DMS53 treated with DMSO at 0.1 percent for 48 hours (cell line): ENCODE data around the gene LAG3.

ENCODE experiments used
- DNase-seq: peaks from one replicate; lab custom pipeline; 2025; ENCODE audit not compliant: unreplicated experiment; lab: John Stamatoyannopoulos, UW

LAG3 gene

GRCh38 chr12:6787309-6787708 is 15.0 kb downstream of the LAG3 start:
- no peak for DNase-seq

- no peak for DNase-seq
These were observed 16.9 kb downstream of the LAG3 start, which contains the start of gene CD4 for GRCh38 chr12:6788972-6789924. Gene CD4 (plus strand): TSS chr12:6789528. CDS start chr12:6800139, 10,611 bp downstream.

- DNase-seq: no peak
These were observed 18.3 kb downstream of the LAG3 start for GRCh38 chr12:6790496-6791150.

DNA sequence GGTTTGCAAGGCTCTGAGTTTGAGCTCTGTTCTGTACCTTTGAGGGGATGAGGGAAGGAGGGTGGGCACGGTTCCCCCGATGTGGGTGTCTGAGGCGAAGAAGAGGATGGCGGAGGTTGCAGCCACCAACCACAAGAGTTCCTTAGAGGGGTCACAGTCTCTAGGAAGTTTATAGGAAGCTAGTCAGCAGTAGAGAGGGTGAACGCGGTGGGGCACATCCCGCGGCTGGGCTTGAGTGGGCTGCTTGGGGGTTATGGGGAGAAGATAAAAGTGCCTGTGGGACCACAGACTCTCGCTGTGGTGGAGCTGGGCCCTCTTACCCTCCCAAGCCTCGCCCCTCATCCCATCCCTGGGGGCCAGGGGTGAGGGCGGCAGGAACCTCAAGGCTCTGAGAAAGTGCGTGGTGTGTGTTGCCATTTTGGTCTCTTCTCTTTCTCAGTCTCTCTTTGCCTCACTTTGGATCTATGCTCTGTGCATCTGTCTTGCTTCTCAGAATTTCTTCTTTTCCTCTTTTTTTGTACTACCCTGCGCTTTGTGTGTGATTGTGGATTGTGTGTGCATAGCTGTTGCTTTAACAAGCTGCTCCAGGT is 19.7 kb downstream of the LAG3 start:
- no peak for DNase-seq

GRCh38 chr12:6792522-6793201 is 20.3 kb downstream of the LAG3 start:
- no peak for DNase-seq

- DNase-seq: no peak
These were observed 22.8 kb downstream of the LAG3 start for GRCh38 chr12:6795088-6795487.

DNA sequence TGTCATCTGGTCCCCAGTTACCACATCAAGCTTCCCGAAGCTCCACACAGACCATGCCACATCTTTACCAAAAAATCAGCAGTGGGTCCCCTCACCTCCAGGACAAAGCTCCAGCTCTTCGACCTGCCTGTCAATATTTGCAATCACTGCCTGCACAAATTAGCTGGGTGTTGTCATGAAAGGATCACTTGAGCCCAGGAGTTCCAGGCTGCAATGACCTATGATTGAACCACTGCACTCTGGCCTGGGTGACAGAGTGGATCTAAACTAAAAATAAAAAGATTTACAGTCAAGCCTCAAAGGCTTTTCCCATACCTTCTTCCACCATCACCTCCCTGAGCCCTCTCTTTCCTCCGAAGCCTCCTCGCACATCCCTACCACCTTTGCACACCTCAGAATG is 24.3 kb downstream of the LAG3 start:
- DNase-seq: no peak

DNA sequence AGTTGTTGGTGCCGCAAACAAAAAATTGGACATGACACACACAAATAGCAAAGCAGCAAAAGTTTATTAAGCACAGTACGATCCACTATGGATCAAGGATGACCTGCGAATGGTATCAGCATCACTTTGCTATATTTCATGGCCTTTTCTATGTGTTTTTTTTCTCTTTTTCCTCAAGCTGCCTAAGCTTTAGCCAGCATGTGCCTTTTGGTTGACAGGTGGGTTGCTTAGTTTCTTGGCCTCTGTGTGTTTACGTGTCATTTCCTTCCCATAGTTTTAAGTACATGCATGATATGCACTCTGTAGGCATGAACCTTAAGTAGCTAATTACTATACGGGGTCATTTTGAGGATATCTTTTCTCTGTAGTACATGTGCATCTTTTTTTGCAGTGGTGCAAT is 26.8 kb downstream of the LAG3 start:
- DNase-seq: no peak

DNA sequence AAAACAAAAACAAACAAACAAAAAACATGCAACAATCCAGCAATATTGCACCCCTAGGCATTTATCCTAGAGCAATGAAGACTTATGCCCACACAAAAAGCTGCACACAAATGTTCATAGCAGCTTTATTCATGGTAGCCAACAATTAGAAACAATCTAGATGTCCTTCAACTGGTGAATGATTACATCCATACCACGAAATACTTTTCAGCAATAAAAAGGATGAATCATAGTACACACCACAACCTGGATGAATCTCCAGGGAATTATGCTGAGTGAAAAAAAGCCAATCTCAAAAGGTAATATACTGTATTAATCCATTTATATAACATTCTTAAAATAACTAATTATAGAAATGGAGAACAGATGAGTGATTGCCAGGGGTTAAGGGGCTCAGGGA is 34.9 kb downstream of the LAG3 start:
- no peak for DNase-seq

GRCh38 chr12:6809056-6809455 is 36.7 kb downstream of the LAG3 start:
- no peak for DNase-seq

DNA sequence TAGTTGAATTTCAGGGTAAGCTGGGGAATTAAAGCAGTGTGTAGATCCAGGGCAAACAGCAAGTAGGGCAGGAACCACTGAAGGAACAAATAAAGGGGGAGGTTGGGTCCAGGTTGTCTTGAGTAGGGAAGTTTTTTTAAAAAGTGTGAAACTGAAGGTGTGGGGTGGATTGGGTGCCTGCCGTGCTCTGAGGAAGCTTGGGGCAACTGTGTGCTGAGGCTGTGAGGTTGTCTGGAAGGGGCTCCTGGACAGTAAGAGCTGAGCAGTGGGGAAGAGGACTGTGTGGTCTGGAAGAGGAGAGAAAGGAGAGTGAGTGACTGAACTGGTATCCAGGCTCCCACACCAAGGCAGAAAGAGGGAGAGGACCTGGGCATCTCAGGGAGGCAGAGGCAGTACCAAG is 38.4 kb downstream of the LAG3 start:
- DNase-seq: no peak

DNA sequence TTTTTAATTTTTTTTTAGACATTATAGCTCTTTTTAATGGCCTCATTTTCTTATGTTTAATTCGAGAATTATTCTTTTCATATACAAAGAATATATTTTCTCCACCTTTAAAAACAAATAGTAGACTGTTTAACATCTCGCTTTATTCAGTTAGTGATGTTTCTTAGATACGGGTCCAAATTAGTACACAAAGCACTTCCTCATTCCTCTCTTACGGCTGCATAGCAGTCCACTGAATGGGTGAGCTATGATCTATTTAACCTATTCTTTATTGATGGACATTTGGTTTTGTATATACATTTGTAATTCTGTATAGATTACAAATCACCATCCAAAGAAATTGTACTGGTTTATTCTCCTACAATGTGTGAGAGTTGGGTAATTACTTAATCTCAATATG is 41.0 kb downstream of the LAG3 start:
- no peak for DNase-seq

DNA sequence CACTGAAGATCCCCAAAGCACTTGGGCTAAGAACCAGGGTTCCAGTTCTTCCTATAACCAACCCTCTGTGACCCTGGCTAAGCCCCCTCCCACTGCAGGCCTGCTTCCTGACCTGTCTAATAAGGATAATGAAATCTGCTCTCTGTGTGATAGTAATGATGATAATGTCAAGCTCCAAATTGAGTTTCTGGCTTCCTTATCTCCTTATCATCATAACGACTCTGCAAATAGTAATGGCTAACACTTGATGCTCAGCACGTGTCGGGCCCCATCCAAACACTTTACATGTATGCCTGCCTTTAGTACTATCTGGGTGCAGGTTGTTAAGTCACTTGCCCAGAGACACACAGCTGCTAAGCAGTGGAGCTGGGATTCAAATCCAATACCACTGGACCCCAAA is 44.3 kb downstream of the LAG3 start:
- DNase-seq: no peak

- no peak for DNase-seq
These were observed 44.8 kb downstream of the LAG3 start for GRCh38 chr12:6817098-6817497.

GRCh38 chr12:6817662-6818157 is 45.4 kb downstream of the LAG3 start:
- DNase-seq: no peak

DNA sequence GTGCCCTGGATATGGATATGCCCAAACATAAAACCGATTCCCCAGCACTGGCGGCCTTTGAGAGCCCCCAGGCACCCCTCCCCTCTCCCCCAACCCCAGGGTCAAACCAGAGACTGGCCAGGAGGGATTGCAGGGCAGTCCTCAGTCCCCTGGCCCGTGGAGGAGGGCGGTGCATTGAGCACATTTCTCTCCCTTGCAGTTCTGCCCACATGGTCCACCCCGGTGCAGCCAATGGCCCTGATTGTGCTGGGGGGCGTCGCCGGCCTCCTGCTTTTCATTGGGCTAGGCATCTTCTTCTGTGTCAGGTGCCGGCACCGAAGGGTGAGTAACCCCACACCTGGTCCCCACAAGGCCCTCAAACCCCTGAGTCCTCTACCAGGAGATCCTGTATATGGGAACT is 45.9 kb downstream of the LAG3 start:
- DNase-seq: no peak

GRCh38 chr12:6818645-6819044 is 46.3 kb downstream of the LAG3 start:
- DNase-seq: no peak

- no peak for DNase-seq
These were observed 47.0 kb downstream of the LAG3 start for GRCh38 chr12:6819106-6820030.

DNA sequence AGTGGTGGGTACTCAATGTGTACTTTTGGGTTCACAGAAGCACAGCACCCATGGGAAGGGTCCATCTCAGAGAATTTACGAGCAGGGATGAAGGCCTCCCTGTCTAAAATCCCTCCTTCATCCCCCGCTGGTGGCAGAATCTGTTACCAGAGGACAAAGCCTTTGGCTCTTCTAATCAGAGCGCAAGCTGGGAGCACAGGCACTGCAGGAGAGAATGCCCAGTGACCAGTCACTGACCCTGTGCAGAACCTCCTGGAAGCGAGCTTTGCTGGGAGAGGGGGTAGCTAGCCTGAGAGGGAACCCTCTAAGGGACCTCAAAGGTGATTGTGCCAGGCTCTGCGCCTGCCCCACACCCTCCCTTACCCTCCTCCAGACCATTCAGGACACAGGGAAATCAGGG is 47.8 kb downstream of the LAG3 start:
- DNase-seq: no peak
